NCI-H1417 treated with DMSO at 0.1 percent for 48 hours (cell line): ENCODE data around the gene RSPH1.

Source experiments
- DNase-seq: peaks from one replicate; lab custom pipeline; 2025; lab: John Stamatoyannopoulos, UW

Gene RSPH1

DNA sequence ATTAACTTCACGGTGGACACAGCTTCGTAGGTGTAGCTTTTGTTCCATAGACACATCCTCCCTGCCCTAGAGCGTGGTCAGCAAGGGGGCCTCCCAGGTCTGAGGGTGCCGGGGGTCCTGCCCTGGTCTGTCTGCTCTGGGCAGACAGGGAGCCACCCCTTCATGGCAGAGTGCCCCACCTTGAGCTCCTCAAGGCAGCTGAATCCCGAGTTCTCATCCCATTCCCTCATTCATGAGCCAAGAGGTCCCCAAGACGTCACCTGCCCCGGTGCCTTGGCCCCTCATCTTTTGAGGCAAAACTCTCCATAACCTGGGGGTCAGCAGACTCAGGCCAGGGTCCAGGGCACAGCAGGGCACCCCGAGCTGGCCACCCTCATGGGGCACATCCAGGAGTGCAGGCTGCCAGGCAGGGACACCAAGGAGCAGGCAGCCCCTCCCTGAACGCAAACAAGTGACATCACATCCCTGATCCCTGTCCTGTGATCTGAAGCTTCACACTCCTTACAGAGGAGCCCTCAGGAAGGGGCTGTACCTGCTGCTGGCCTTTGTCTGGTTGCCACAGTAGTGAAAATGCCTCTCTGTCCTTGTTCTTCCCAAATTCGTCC is 69.0 kb downstream of the RSPH1 start:
- no peak for DNase-seq

- DNase-seq: no peak
Observed at GRCh38 chr21:42426424-42426823, 69.6 kb downstream of the RSPH1 start.

DNA sequence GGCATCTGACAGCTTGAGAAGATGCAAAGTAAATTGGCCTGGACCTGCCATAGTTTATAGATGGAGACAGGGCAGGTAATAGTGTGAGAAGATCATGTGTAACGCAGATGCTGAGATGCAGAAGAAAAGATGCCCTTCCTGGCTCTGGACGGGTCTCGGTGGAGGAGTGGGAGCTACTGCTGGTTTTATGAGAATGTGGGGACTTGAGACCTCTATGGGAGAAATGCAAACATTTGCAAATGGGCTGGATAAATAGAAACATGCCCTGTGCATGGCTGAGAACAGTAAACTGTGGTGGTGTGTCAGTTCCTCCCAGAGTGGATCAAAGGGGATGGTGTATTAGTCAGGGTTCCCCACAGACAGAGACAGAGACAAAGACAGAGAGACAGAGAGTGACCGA is 70.4 kb downstream of the RSPH1 start:
- DNase-seq: no peak

GRCh38 chr21:42424914-42425541 is 71.0 kb downstream of the RSPH1 start:
- no peak for DNase-seq

- no peak for DNase-seq
Observed at GRCh38 chr21:42423685-42424084, 72.3 kb downstream of the RSPH1 start.

DNA sequence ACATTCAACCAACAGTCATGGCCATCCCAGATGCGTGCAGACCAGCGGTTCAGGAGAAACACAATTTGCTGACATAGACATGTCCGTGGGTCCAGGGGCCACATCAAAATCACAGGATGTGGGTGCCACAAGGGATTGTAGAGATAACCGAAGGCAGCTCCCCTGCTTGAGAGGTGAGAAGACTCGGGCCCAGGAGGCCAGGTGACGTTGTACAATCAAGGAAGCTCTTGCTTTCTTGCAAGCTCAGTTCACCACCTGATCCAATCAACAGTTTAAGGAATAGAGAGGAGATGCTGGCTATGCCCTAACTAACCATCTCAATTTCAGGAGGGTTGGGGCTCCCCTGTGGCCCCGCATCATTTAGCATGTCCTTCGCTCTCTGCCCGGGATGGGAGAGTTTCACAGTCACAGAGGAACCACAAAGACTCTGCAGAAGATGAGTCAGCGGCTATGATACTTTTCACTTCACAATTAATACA is 72.8 kb downstream of the RSPH1 start:
- no peak for DNase-seq
